Astrocyte (in vitro differentiated cells and primary cell): Measurements from ENCODE around the gene SPON2. TPM values are rescaled to one million over a fixed set of nuclear protein-coding genes. Genes with fewer than 3 reads are reported as not detected.
A peak's percentile ranks its signal among the peaks of the same experiment; 100 is the strongest.

Experiments used
- DNase-seq: peaks from one replicate; pipeline ENCODE4 v3.0.0-alpha.2; 2010; ENCODE audit warnings: low read depth
- FAIRE-seq: peaks from 2 replicates; lab custom pipeline; 2011; peaks lifted over from hg19 to GRCh38; lab: Jason Lieb, UNC
- H2AFZ ChIP-seq: 2 replicates; pipeline ENCODE4 v1.6.0; 2012; ENCODE audit warnings: low read depth, low read length, inconsistent platforms
- H3K27ac ChIP-seq: 2 replicates; pipeline ENCODE4 v1.5.1; 2011; ENCODE audit warnings: low read depth, low read length, inconsistent platforms
- H3K27me3 ChIP-seq: 2 replicates; pipeline ENCODE4 v1.6.0; 2011; ENCODE audit warnings: low read length, inconsistent platforms; ENCODE audit not compliant: insufficient read depth
- H3K36me3 ChIP-seq: 2 replicates; pipeline ENCODE4 v1.5.1; 2011; ENCODE audit warnings: low read length, inconsistent platforms; ENCODE audit not compliant: insufficient read depth
- H3K4me1 ChIP-seq: 2 replicates; pipeline ENCODE4 v1.5.1; 2011; ENCODE audit warnings: low read length, inconsistent platforms; ENCODE audit not compliant: insufficient read depth
- H3K4me2 ChIP-seq: 2 replicates; pipeline ENCODE4 v1.6.0; 2012; ENCODE audit warnings: low read length, inconsistent platforms
- H3K4me3 ChIP-seq: 2 replicates; pipeline ENCODE4 v1.5.1; 2011; ENCODE audit warnings: low read depth, mild to moderate bottlenecking, low read length, inconsistent platforms; ENCODE audit not compliant: insufficient read depth
- H3K79me2 ChIP-seq: 2 replicates; pipeline ENCODE4 v1.6.0; 2012; ENCODE audit warnings: mild to moderate bottlenecking, low read length, inconsistent platforms; ENCODE audit not compliant: insufficient read depth
- H3K9ac ChIP-seq: 2 replicates; pipeline ENCODE4 v1.6.0; 2012; ENCODE audit warnings: mild to moderate bottlenecking, low read length, inconsistent platforms
- H3K9me3 ChIP-seq: 2 replicates; pipeline ENCODE4 v1.5.1; 2012; ENCODE audit warnings: low read depth, mild to moderate bottlenecking, low read length, inconsistent platforms; ENCODE audit not compliant: insufficient read depth
- H4K20me1 ChIP-seq: 2 replicates; pipeline ENCODE4 v1.6.0; 2012; ENCODE audit warnings: low read length, inconsistent platforms; ENCODE audit not compliant: insufficient read depth
- H3K27ac Mint-ChIP-seq: one replicate; pipeline ENCODE4 v1.8.0; 2021; ENCODE audit warnings: mild to moderate bottlenecking, mixed read lengths; ENCODE audit not compliant: unreplicated experiment
- H3K27me3 Mint-ChIP-seq: one replicate; pipeline ENCODE4 v1.8.0; 2021; ENCODE audit warnings: low read depth, mixed read lengths; ENCODE audit not compliant: unreplicated experiment
- H3K36me3 Mint-ChIP-seq: one replicate; pipeline ENCODE4 v1.8.0; 2021; ENCODE audit warnings: low read depth, mixed read lengths; ENCODE audit not compliant: unreplicated experiment
- H3K4me1 Mint-ChIP-seq: one replicate; pipeline ENCODE4 v1.8.0; 2021; ENCODE audit warnings: low read depth, mixed read lengths; ENCODE audit not compliant: unreplicated experiment
- H3K4me3 Mint-ChIP-seq: one replicate; pipeline ENCODE4 v1.8.0; 2021; ENCODE audit warnings: mild to moderate bottlenecking, moderate library complexity, mixed read lengths; ENCODE audit not compliant: unreplicated experiment
- H3K9me3 Mint-ChIP-seq: one replicate; pipeline ENCODE4 v1.8.0; 2021; ENCODE audit warnings: mild to moderate bottlenecking, mixed read lengths; ENCODE audit not compliant: unreplicated experiment
- EZH2 ChIP-seq: IDR thresholded peaks from 2 replicates; pipeline ENCODE4 v1.6.1; 2012; ENCODE audit warnings: mild to moderate bottlenecking, low read length, inconsistent platforms; ENCODE audit not compliant: insufficient read depth
- total RNA-seq: library from RNA; stranded (reverse); gene quantifications from 2 replicates; pipeline ENCODE4 v1.2.1, GENCODE V29; 2021
- TF ChIP-seq, protein P1 (sequence below): IDR thresholded peaks from 2 replicates; pipeline ENCODE4 v1.5.1; 2011; ENCODE audit warnings: low read depth, mild to moderate bottlenecking, inconsistent platforms, low read length, moderate library complexity; ENCODE audit not compliant: insufficient read depth

Gene SPON2
- total RNA-seq, 1 donor from 2014 or later: 47.8 TPM

DNA sequence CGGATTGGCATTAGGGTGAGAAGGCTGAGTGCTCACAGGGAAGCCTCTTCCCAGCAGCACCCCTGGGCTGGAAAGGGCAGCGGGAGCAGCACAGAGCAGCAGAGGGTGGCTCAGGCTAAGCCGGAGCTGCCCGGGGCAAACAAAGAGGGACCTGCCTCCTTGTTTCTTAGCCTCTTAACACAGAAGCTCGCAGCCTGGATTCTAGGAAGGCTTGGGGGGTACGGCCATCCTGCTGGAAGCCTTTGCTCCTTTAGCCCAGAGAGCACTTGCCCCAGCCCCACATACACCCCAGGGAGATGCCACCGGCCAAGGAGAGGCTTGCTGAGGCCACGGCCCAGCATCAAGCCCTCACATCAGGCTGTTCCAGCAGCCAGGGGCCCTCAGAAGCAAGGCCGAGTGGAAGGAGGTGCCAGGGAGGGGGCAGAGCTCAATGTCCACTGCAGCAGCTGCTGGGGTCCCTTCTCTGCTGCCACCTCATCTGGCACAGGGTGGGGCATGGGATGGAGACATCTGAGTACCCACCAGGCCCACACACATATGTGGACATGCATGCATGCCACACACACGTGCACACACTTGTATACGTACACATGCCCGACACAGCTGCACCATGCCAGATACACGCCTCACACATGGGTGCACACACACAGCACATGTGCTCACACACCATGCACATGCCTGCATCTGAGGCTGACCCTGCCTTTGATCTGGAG is 20.3 kb upstream of the SPON2 start:
- H2AFZ ChIP-seq: peak overlapping the region; percentile 62
- peak overlapping the region; percentile 80 for H3K27ac Mint-ChIP-seq
- H3K4me3 ChIP-seq: no peak overlapping the region
- no peaks in the 10 kb centered on the region for H3K27me3 ChIP-seq
- H3K9ac ChIP-seq: peak overlapping the region; percentile 78
- no peaks in the 10 kb centered on the region for H3K9me3 ChIP-seq
- H3K4me1 Mint-ChIP-seq: peaks cover 14% of the 10 kb centered on the region
- H3K4me3 Mint-ChIP-seq: no peak overlapping the region
- no peaks in the 10 kb centered on the region for H3K9me3 Mint-ChIP-seq
- H3K36me3 ChIP-seq: no peaks in the 10 kb centered on the region
- peak overlapping the region; percentile 79 for H3K4me2 ChIP-seq
- peaks cover 5% of the 10 kb centered on the region for H3K27me3 Mint-ChIP-seq
- H3K27ac ChIP-seq: peak overlapping the region; percentile 89
- H3K79me2 ChIP-seq: no peaks in the 10 kb centered on the region
- H4K20me1 ChIP-seq: no peaks in the 10 kb centered on the region
- TF ChIP-seq, protein P1, sequence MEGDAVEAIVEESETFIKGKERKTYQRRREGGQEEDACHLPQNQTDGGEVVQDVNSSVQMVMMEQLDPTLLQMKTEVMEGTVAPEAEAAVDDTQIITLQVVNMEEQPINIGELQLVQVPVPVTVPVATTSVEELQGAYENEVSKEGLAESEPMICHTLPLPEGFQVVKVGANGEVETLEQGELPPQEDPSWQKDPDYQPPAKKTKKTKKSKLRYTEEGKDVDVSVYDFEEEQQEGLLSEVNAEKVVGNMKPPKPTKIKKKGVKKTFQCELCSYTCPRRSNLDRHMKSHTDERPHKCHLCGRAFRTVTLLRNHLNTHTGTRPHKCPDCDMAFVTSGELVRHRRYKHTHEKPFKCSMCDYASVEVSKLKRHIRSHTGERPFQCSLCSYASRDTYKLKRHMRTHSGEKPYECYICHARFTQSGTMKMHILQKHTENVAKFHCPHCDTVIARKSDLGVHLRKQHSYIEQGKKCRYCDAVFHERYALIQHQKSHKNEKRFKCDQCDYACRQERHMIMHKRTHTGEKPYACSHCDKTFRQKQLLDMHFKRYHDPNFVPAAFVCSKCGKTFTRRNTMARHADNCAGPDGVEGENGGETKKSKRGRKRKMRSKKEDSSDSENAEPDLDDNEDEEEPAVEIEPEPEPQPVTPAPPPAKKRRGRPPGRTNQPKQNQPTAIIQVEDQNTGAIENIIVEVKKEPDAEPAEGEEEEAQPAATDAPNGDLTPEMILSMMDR: no peak
- TF ChIP-seq EZH2: no peak
- H3K36me3 Mint-ChIP-seq: no peaks in the 10 kb centered on the region
- H3K4me1 ChIP-seq: peaks cover 29% of the 10 kb centered on the region
- no peak for DNase-seq
- no peak for FAIRE-seq

DNA sequence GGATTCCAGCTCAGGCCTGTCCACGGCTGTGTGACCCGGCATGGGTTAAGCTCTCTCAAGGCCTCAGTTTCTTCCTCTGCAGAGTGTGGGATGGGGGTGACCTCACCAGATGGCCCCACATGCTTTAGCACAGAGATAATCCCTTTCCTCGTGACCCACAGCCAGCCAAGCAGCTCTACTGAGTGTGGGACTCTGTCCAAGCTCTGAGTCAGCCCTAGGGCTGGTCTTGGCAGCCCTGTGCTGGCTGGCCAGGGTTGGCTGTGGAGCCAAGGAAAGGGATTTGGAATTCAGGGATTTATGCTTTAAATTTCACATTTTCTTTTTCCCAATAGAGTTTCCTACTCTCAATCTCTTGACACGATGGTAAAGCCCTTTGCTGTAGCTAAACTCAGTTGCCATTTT is 19.7 kb upstream of the SPON2 start:
- Histone ChIP-seq H3K79me2 (no peaks in the 10 kb centered on the region), H3K4me3 (no peak overlapping the region), H3K27ac (peak overlapping the region; percentile 89), H3K9ac (peak overlapping the region; percentile 78), H3K36me3 (no peaks in the 10 kb centered on the region), H3K27me3 (no peaks in the 10 kb centered on the region), H3K4me1 (peaks cover 29% of the 10 kb centered on the region), H2AFZ (peak overlapping the region; percentile 78), H3K4me2 (peak overlapping the region; percentile 79), H4K20me1 (no peaks in the 10 kb centered on the region), H3K9me3 (no peaks in the 10 kb centered on the region)
- Mint-ChIP-seq H3K27me3 (peaks cover 8% of the 10 kb centered on the region), H3K9me3 (no peaks in the 10 kb centered on the region), H3K27ac (peak overlapping the region; percentile 80), H3K36me3 (no peaks in the 10 kb centered on the region), H3K4me1 (peaks cover 16% of the 10 kb centered on the region), H3K4me3 (no peak overlapping the region)
- TF ChIP-seq, protein P1: no peak
- no peak for TF ChIP-seq EZH2
- DNase-seq (peak; percentile 96), FAIRE-seq (peak; percentile 98)

DNA sequence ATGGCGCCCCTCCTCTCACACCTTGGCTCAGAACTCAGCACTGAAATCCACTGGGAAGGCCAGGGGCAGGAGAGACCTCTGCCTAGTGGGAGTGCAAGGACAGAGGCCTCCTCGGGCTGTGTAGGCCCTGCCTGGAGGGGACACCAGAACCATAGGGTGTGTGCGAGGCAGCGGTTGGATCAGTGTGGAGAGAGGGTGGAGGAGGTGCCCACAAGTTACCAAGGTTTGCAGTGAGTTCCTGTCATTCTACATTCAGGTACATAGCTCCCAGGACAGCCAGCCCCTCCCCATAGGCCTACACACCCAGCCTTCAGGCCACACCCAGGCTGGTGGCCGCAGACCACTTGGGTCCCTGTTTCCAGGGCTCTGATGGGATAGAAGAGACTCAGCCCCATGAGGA is 19.2 kb upstream of the SPON2 start:
- no peak overlapping the region for H3K4me3 ChIP-seq
- no peaks in the 10 kb centered on the region for H4K20me1 ChIP-seq
- Mint-ChIP-seq H3K36me3 (no peaks in the 10 kb centered on the region), H3K27ac (peak overlapping the region; percentile 62), H3K9me3 (no peaks in the 10 kb centered on the region), H3K4me1 (peaks cover 15% of the 10 kb centered on the region), H3K27me3 (peaks cover 5% of the 10 kb centered on the region), H3K4me3 (no peak overlapping the region)
- no peaks in the 10 kb centered on the region for H3K36me3 ChIP-seq
- H3K79me2 ChIP-seq: no peaks in the 10 kb centered on the region
- H2AFZ ChIP-seq: peak overlapping the region; percentile 78
- peaks cover 29% of the 10 kb centered on the region for H3K4me1 ChIP-seq
- FAIRE-seq (no peak), DNase-seq (no peak)
- H3K27ac ChIP-seq: peak overlapping the region; percentile 89
- no peaks in the 10 kb centered on the region for H3K9me3 ChIP-seq
- peak overlapping the region; percentile 78 for H3K9ac ChIP-seq
- H3K27me3 ChIP-seq: no peaks in the 10 kb centered on the region
- TF ChIP-seq, protein P1: no peak
- no peak for TF ChIP-seq EZH2
- H3K4me2 ChIP-seq: peak overlapping the region; percentile 79
